K562 (cell line): ENCODE data around the gene RABIF. TPM values are rescaled to one million over a fixed set of nuclear protein-coding genes. Genes with fewer than 3 reads are reported as not detected.

Experiments used
- ATF1 ChIP-seq, 2 experiments: fragments of 450-650 bp in 1 of 2; IDR thresholded peaks; 2 replicates each; pipeline ENCODE4 v1.6.1; 2016; ENCODE audit warnings: missing compliant biosample characterization in 1 of 2, missing genetic modification characterization in 1 of 2
- CEBPB ChIP-seq: fragments of 450-650 bp; IDR thresholded peaks from 2 replicates; pipeline ENCODE4 v1.6.1; 2016; ENCODE audit warnings: missing genetic modification characterization, missing compliant biosample characterization
- ELF2 ChIP-seq: fragments of 250-450 bp; sonication (Bioruptor Pico); IDR thresholded peaks from 2 replicates; pipeline ENCODE4 v1.5.0; 2021; ENCODE audit warnings: mild to moderate bottlenecking
- HCFC1 ChIP-seq: IDR thresholded peaks from 2 replicates; pipeline ENCODE4 v1.6.1; 2012; ENCODE audit warnings: low read depth, low read length, improper control_type of control experiment
- JUNB ChIP-seq: fragments of 450-650 bp; formaldehyde crosslinking; conservative IDR thresholded peaks from 2 replicates; pipeline ENCODE4 v1.4.0; 2020; ENCODE audit warnings: mild to moderate bottlenecking
- MAX ChIP-seq: sonication (generic); formaldehyde crosslinking; IDR thresholded peaks from 2 replicates; pipeline ENCODE4 v1.9.0; 2022; ENCODE audit warnings: mild to moderate bottlenecking, missing genetic modification reagents
- MYNN ChIP-seq, 2 experiments: sonication (generic); formaldehyde crosslinking in 1 of 2; IDR thresholded peaks; 2 replicates each; pipeline versions ENCODE4 v1.5.0 to v1.6.1; 2016 to 2020; ENCODE audit warnings: antibody characterized with exemption in 1 of 2, missing genetic modification reagents in 1 of 2
- NFE2L1 ChIP-seq: fragments of 450-650 bp; IDR thresholded peaks from 2 replicates; pipeline ENCODE4 v1.6.1; 2016; ENCODE audit warnings: missing genetic modification characterization, low read depth, mild to moderate bottlenecking, missing compliant biosample characterization, moderate library complexity, borderline replicate concordance
- NFYB ChIP-seq: IDR thresholded peaks from 2 replicates; pipeline ENCODE4 v1.6.1; 2011; ENCODE audit warnings: mild to moderate bottlenecking, moderate library complexity; ENCODE audit not compliant: insufficient read length; ENCODE audit errors: extremely low read depth
- NKRF ChIP-seq: fragments of 450-650 bp; IDR thresholded peaks from 2 replicates; pipeline ENCODE4 v1.6.1; 2016; ENCODE audit warnings: borderline replicate concordance
- NR2C2 ChIP-seq, 2 experiments: fragments of 200-800 bp in 1 of 2; sonication (Bioruptor generic) in 1 of 2; sonication (generic) in 1 of 2; formaldehyde crosslinking in 1 of 2; IDR thresholded peaks; 2 replicates each; pipeline versions ENCODE4 v1.6.1 to v1.8.0; 2016 to 2022; ENCODE audit warnings: mild to moderate bottlenecking in 1 of 2, missing compliant biosample characterization in 1 of 2, missing genetic modification characterization in 1 of 2, missing genetic modification reagents in 1 of 2
- NR2F6 ChIP-seq: fragments of 450-650 bp; formaldehyde crosslinking; IDR thresholded peaks from 2 replicates; pipeline ENCODE4 v1.4.0; 2020; ENCODE audit warnings: mild to moderate bottlenecking
- PHB ChIP-seq: fragments of 250-450 bp; sonication (Bioruptor Pico); IDR thresholded peaks from 2 replicates; pipeline ENCODE4 v1.5.0; 2021
- POLR2B ChIP-seq: fragments of 450-650 bp; IDR thresholded peaks from 2 replicates; pipeline ENCODE4 v1.6.1; 2018; ENCODE audit warnings: low read depth; ENCODE audit not compliant: partially characterized antibody
- TGIF2 ChIP-seq: sonication (generic); formaldehyde crosslinking; IDR thresholded peaks from 2 replicates; pipeline ENCODE4 v1.8.1; 2022; ENCODE audit warnings: mild to moderate bottlenecking, missing genetic modification reagents, moderate library complexity
- U2AF1 ChIP-seq: fragments of 200-400 bp; formaldehyde crosslinking; optimal IDR thresholded peaks from 2 replicates; pipeline ENCODE3; 2017; ENCODE audit warnings: mild to moderate bottlenecking, low read depth, low read length, moderate library complexity
- ZBTB49 ChIP-seq: sonication (generic); formaldehyde crosslinking; IDR thresholded peaks from 2 replicates; pipeline ENCODE4 v1.8.0; 2022; ENCODE audit warnings: missing genetic modification reagents, mild to moderate bottlenecking, borderline replicate concordance
- ZBTB9 ChIP-seq: fragments of 450-650 bp; formaldehyde crosslinking; IDR thresholded peaks from 2 replicates; pipeline ENCODE4 v1.4.0; 2020; ENCODE audit warnings: mild to moderate bottlenecking, moderate library complexity
- ZNF133 ChIP-seq: fragments of 250-450 bp; sonication (Bioruptor Pico); IDR thresholded peaks from 2 replicates; pipeline ENCODE4 v1.4.0; 2020; ENCODE audit warnings: mild to moderate bottlenecking
- ZNF146 ChIP-seq: IDR thresholded peaks from one replicate; pipeline ENCODE4 v1.6.1; 2018; ENCODE audit warnings: missing compliant biosample characterization; ENCODE audit not compliant: unreplicated experiment
- ZNF699 ChIP-seq: fragments of 250-450 bp; sonication (Bioruptor Pico); IDR thresholded peaks from 2 replicates; pipeline ENCODE4 v1.8.0; 2021; ENCODE audit warnings: mild to moderate bottlenecking, moderate library complexity; ENCODE audit not compliant: insufficient replicate concordance
- polyA plus RNA-seq, 8 experiments: library from polyadenylated mRNA; depleted of rRNA in 4 of 8; stranded (reverse) in 5 of 8; unstranded in 3 of 8; fragments of >200 nt; fragmentation: Nextera tagmentation in 2 of 8; fragmentation: Illumina TruSeq in 1 of 8; extraction: Ambion mirVana in 2 of 8; extraction: Trizol in 1 of 8; gene quantifications; 2 replicates each; pipeline versions ENCODE4 v1.2.1 to v1.2.3, GENCODE V29; 2011 to 2014; ENCODE audit warnings: inconsistent platforms in 1 of 8, missing spikeins in 1 of 8
- total RNA-seq, 7 experiments: library from RNA; depleted of rRNA in 6 of 7; stranded (reverse); fragments of >200 nt in 6 of 7; fragmentation: Illumina TruSeq in 2 of 7; extraction: Trizol in 2 of 7; gene quantifications; 2 replicates each; pipeline versions ENCODE4 v1.2.1 to v1.2.3, GENCODE V29; 2011 to 2021; ENCODE audit warnings: low replicate concordance in 1 of 7

RABIF gene
- total and polyA plus RNA-seq, 9 of the 15 experiments (the other 6 are each of a cell fraction or from before 2014, with no cell fraction given) = 7.4 to 20.1 (median 11.0) TPM

- no peak; the same call in 1 of the 2 replicates for TF ChIP-seq HCFC1
- TF ChIP-seq POLR2B = peak; percentile 98
- TF ChIP-seq U2AF1 = peak; percentile 59
- no peak for TF ChIP-seq ATF1 (CRISPR knock-in tag; IDR thresholded peaks at IDR 0.05)
- TF ChIP-seq ATF1 (tag; IDR thresholded peaks at IDR 0.05) = peak; percentile 56
- TF ChIP-seq NR2C2 (CRISPR knock-in tag; IDR thresholded peaks at IDR 0.05) = no peak; the same call in 1 of the 2 replicates
- 0 out of 2 replicates have a peak, but pooled peaks have one; percentile 0 for TF ChIP-seq NR2C2 (tag; IDR thresholded peaks at IDR 0.05)
- peak; percentile 75 for TF ChIP-seq NKRF
- peak; percentile 72; the same call in 1 of the 2 replicates for TF ChIP-seq MYNN (IDR thresholded peaks at IDR 0.05)
- TF ChIP-seq MYNN (CRISPR knock-in tag; IDR thresholded peaks at IDR 0.05) = no peak
- no peak for TF ChIP-seq ZNF699 (CRISPR knock-in tag)
- TF ChIP-seq PHB (CRISPR knock-in tag) = 0 out of 2 replicates have a peak, but pooled peaks have one; percentile 53
- TF ChIP-seq ELF2 (CRISPR knock-in tag) = peak; percentile 84
- peak; percentile 71 for TF ChIP-seq ZBTB9 (CRISPR knock-in tag)
- TF ChIP-seq ZNF146 = no peak
- no peak for TF ChIP-seq NFYB
- TF ChIP-seq MAX (CRISPR knock-in tag) = peak; percentile 62
- TF ChIP-seq JUNB (CRISPR knock-in tag) = no peak
- TF ChIP-seq CEBPB (tag) = peak; percentile 96
- no peak for TF ChIP-seq ZBTB49 (CRISPR knock-in tag)
- TF ChIP-seq TGIF2 (CRISPR knock-in tag) = 0 out of 2 replicates have a peak, but pooled peaks have one; percentile 81
- TF ChIP-seq NFE2L1 (tag) = no peak
- TF ChIP-seq NR2F6 (CRISPR knock-in tag) = no peak
- TF ChIP-seq ZNF133 = no peak
These were observed at the start of gene RABIF (continued) for GRCh38 chr1:202888531-202889360.
